RWPE1 (cell line): Measurements from ENCODE around the gene MRPL24.
A peak's percentile ranks its signal among the peaks of the same experiment; 100 is the strongest.

Experiments
- CTCF ChIA-PET: fragments of 350-600 bp; sonication (Branson Sonifier 250); formaldehyde crosslinking; extraction: SDS; loops from one replicate; lab custom pipeline; 2021; lab: Yijun Ruan, JAX
- POLR2A ChIA-PET: fragments of 400-600 bp; formaldehyde crosslinking; extraction: SDS; loops from one replicate; lab custom pipeline; 2020; ENCODE audit warnings: antibody characterized with exemption; ENCODE audit not compliant: low non-redundant PET; lab: Yijun Ruan, JAX
- DNase-seq: peaks from one replicate; pipeline ENCODE4 v3.0.0; 2012; ENCODE audit warnings: low spot score
- H3K27ac ChIP-seq: fragments of 450-650 bp; 2 replicates; pipeline ENCODE4 v1.5.1; 2017
- CTCF ChIP-seq: fragments of 450-650 bp; conservative IDR thresholded peaks from 2 replicates; pipeline ENCODE4 v1.5.1; 2017; ENCODE audit warnings: low read depth, mild to moderate bottlenecking

The MRPL24 gene

GRCh38 chr1:156703336-156703735 is 37.6 kb downstream of the MRPL24 start:
- POLR2A ChIA-PET: no interaction called here
- CTCF ChIA-PET: interaction anchor here (17.0 kb wide), 1 partner anchor 13 kb away, joined by 225 read pairs; no protein-coding TSS in a partner anchor
- no peak for TF ChIP-seq CTCF
- peak overlapping the region; percentile 95 for H3K27ac ChIP-seq
- no peak for DNase-seq

GRCh38 chr1:156700736-156701531 is 40.0 kb downstream of the MRPL24 start:
- ChIA-PET CTCF (interaction anchor here (0.9 to 17.0 kb wide), 3 partner anchors 10 to 25 kb away, joined by 4 to 225 read pairs (median 15); no protein-coding TSS in a partner anchor), POLR2A (no interaction called here)
- peak overlapping the region; percentile 47 for H3K27ac ChIP-seq
- TF ChIP-seq CTCF: no peak
- no peak for DNase-seq

- peak overlapping the region; percentile 18; the same call in 1 of the 2 replicates for H3K27ac ChIP-seq
- TF ChIP-seq CTCF: no peak
- POLR2A ChIA-PET: no interaction called here
- CTCF ChIA-PET: interaction anchor here (0.7 to 1.0 kb wide), 2 partner anchors 9 to 27 kb away, joined by 3 read pairs; no protein-coding TSS in a partner anchor
- no peak for DNase-seq
These were observed 41.9 kb downstream of the MRPL24 start for GRCh38 chr1:156698995-156699394.

- POLR2A ChIA-PET: no interaction called here
- CTCF ChIA-PET: no interaction called here
- no peak for TF ChIP-seq CTCF
- H3K27ac ChIP-seq: peak overlapping the region; percentile 30; the same call in 1 of the 2 replicates
- DNase-seq: no peak
These were observed 43.4 kb downstream of the MRPL24 start for GRCh38 chr1:156697481-156697880.

- H3K27ac ChIP-seq: peak overlapping the region; percentile 30
- no peak for TF ChIP-seq CTCF
- POLR2A ChIA-PET: no interaction called here
- DNase-seq: no peak
- CTCF ChIA-PET: no interaction called here
These were observed 44.1 kb downstream of the MRPL24 start for GRCh38 chr1:156696755-156697154.

- peak overlapping the region; percentile 82 for H3K27ac ChIP-seq
- no peak for TF ChIP-seq CTCF
- ChIA-PET CTCF (interaction anchor here (0.6 to 8.7 kb wide), 2 partner anchors 14 to 25 kb away, joined by 5 to 225 read pairs; partner anchors contain the start of gene CRABP2), POLR2A (no interaction called here)
- no peak for DNase-seq
These were observed 46.3 kb downstream of the MRPL24 start for GRCh38 chr1:156694690-156694962.
